Inflammatory macrophage treated with lipopolysaccharide for 4 hours (primary cell): Measurements from ENCODE around the gene CPT1B.
"Not testable (repeated sequence)": the region's sequence is repeated elsewhere in the genome, so short reads cannot be mapped to it uniquely, and the experiment has no call there.

Experiments used
- DNase-seq: peaks from one replicate; pipeline ENCODE4 v3.0.0-alpha.2; 2020

The CPT1B gene

GRCh38 chr22:50608996-50609395, 30.8 kb upstream of the CPT1B start:
- no peak for DNase-seq

GRCh38 chr22:50608058-50608840, 30.0 kb upstream of the CPT1B start:
- not testable (repeated sequence) for DNase-seq

- DNase-seq: no peak
These were observed 29.4 kb upstream of the CPT1B start for GRCh38 chr22:50607659-50608020.

- no peak for DNase-seq
These were observed 28.9 kb upstream of the CPT1B start for GRCh38 chr22:50606946-50607658.

- DNase-seq: no peak
These were observed 28.1 kb upstream of the CPT1B start for GRCh38 chr22:50606165-50606945.

GRCh38 chr22:50605613-50606074, 27.4 kb upstream of the CPT1B start:
- no peak for DNase-seq

- no peak for DNase-seq
These were observed 26.9 kb upstream of the CPT1B start for GRCh38 chr22:50605002-50605612.

GRCh38 chr22:50604256-50605001, 26.2 kb upstream of the CPT1B start:
- no peak for DNase-seq

GRCh38 chr22:50603511-50604255, 25.5 kb upstream of the CPT1B start:
- no peak for DNase-seq

GRCh38 chr22:50602338-50602700, 24.1 kb upstream of the CPT1B start:
- no peak for DNase-seq

GRCh38 chr22:50601669-50602337, 23.6 kb upstream of the CPT1B start:
- DNase-seq: no peak

- no peak for DNase-seq
These were observed 22.9 kb upstream of the CPT1B start for GRCh38 chr22:50600967-50601668.

GRCh38 chr22:50600538-50600937, 22.3 kb upstream of the CPT1B start, which contains the start of gene MAPK8IP2:
MAPK8IP2 (plus strand) TSS chr22:50600793; CDS start chr22:50600819, 26 bp downstream.
- no peak for DNase-seq

- peak; percentile 13 for DNase-seq
These were observed 21.7 kb upstream of the CPT1B start for GRCh38 chr22:50599816-50600455.

GRCh38 chr22:50597097-50597496, 18.9 kb upstream of the CPT1B start:
- no peak for DNase-seq

- DNase-seq: no peak
These were observed 17.0 kb upstream of the CPT1B start for GRCh38 chr22:50595189-50595588.

GRCh38 chr22:50587407-50587806, 9.2 kb upstream of the CPT1B start:
- DNase-seq: no peak

- DNase-seq: no peak
These were observed 8.2 kb upstream of the CPT1B start for GRCh38 chr22:50586416-50586815.

- no peak for DNase-seq
These were observed 7.6 kb upstream of the CPT1B start for GRCh38 chr22:50585781-50586180.

- DNase-seq: no peak
These were observed 7.0 kb upstream of the CPT1B start for GRCh38 chr22:50585238-50585637.
